RPMI7951 (cell line): ENCODE data around the gene ZNF440. TPM values are rescaled to one million over a fixed set of nuclear protein-coding genes. Genes with fewer than 3 reads are reported as not detected.
"Not testable (repeated sequence)": the region's sequence is repeated elsewhere in the genome, so short reads cannot be mapped to it uniquely, and the experiment has no call there.

Source experiments
- DNase-seq: peaks from one replicate; pipeline ENCODE4 v3.0.0-alpha.2; 2012; ENCODE audit warnings: low read depth
- total RNA-seq: library from RNA; depleted of rRNA; stranded (reverse); fragments of >200 nt; shearing (Covaris generic); gene quantifications from 2 replicates; pipeline ENCODE4 v1.2.3, GENCODE V29; 2014; rRNA removed

The ZNF440 gene
- total RNA-seq: 6.7 and 6.8 TPM in 2 replicates

DNA sequence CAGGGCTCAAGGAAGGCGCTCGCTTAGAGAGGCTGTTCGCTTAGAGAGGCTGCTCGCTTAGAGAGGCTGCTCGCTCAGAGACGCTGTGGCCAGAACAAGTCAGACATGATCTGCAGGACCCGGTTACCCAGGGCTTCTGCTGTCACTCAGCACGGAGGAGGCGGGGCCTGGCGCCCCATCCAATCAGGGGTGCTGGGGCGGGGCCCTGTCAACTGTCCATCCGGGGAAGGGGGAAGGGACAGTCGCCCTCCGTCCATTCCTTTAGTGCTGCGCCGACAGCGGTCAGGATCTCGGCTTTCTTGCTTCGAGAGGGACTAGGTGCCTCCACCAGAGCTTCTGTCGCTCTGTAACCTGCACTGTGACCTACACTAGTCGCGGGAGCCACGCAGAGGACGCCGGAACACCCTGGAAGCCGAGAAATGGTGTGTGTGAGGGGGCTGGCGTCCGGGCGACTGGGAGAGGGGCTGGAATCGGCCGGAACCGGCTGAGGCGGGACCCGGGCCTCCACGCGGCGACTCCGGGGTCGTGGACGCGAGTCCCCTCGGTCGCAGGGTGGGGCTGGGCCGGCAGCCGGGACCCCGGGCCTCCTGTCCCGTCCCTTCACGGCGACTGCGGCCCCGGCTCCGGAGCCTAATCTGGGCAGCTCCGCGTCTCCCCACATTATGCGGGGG lies at the start of gene ZNF440:
Gene ZNF440, plus strand, starts transcription at position 245 of the 671 bp plus-strand sequence. Its CDS starts 175 bp downstream, at position 420.
- DNase-seq: peak; percentile 93

- peak; percentile 94 for DNase-seq
Observed at GRCh38 chr19:11766597-11767591, 47.2 kb upstream of the ZNF440 start, which contains the start of gene ZNF441. ZNF441 (plus strand) TSS chr19:11767000; CDS start chr19:11767194, 194 bp downstream.

- DNase-seq: peak; percentile 32
Observed at GRCh38 chr19:11767633-11768133, 46.4 kb upstream of the ZNF440 start.

DNA sequence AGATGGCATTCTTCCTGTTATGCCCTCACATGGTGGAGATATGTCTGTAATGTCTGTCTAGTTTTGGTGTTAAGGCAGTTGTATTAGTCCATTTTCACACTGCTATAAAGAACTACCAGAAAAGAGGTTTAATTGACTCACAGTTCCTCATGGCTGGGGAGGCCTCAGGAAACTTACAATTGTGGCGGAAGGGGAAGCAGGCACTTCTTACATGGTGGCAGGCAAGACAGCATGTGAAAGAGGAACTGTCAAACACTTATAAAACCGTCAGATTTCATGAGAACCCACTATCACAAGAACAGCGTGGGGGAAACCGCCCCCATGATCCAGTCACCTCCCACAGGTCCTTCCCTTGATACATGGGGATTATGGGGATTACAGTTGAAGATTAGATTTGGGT lies 44.1 kb upstream of the ZNF440 start:
- no peak for DNase-seq

DNA sequence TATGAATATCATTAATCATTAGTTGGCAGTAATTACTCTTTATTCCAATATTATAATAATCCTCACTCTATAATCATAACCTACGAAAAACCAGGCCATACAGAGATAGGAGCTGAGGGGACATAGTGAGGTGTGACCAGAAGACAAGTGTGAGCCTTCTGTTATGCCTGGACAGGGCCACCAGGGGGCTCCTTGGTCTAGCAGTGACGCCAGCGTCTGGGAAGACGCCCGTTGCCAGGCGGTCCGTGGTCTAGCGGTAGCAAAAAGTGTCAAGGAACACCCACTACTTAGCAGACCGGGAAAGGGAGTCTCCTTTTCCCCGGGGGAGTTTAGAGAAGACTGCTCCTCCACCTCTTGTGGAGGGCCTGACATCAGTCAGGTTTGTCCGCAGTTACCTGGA lies 42.6 kb upstream of the ZNF440 start:
- not testable (repeated sequence) for DNase-seq

GRCh38 chr19:11776669-11777068 lies 37.4 kb upstream of the ZNF440 start:
- not testable (repeated sequence) for DNase-seq

GRCh38 chr19:11780431-11781020 lies 33.5 kb upstream of the ZNF440 start:
- no peak for DNase-seq

GRCh38 chr19:11781295-11782057 lies 32.6 kb upstream of the ZNF440 start:
- DNase-seq: no peak

GRCh38 chr19:11783767-11784166 lies 30.3 kb upstream of the ZNF440 start:
- DNase-seq: no peak

DNA sequence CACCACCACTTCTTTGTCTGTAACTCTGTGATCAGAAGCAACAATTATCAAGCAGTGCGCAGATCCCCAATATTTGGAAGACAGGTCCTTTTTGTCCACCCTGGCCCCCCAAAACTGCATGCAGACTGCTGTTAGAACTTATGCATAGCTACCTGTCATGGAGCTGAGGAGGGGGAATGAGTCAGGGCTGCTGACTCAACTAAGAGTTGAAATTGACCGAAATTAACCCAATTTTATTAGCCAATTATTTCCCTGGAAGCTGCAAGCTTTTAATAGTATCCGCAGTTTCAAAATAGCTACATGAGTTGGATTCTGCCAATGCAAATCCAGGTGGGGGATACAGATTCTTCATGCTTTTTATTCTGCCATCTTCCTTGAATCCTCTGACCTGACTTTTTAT lies 29.7 kb upstream of the ZNF440 start:
- DNase-seq: no peak

GRCh38 chr19:11787536-11787935 lies 26.5 kb upstream of the ZNF440 start:
- no peak for DNase-seq

GRCh38 chr19:11792942-11793341 lies 21.1 kb upstream of the ZNF440 start:
- no peak for DNase-seq

GRCh38 chr19:11797491-11797890 lies 16.6 kb upstream of the ZNF440 start:
- DNase-seq: peak; percentile 91

GRCh38 chr19:11798391-11799330 lies 15.4 kb upstream of the ZNF440 start, which contains the start of gene ZNF491:
ZNF491 (plus strand) TSS chr19:11798523; CDS start chr19:11805954, 7,431 bp downstream.
- peak; percentile 86 for DNase-seq

- DNase-seq: no peak
Observed at GRCh38 chr19:11806354-11807098, 7.5 kb upstream of the ZNF440 start.

GRCh38 chr19:11807099-11807380 lies 7.0 kb upstream of the ZNF440 start:
- no peak for DNase-seq

- no peak for DNase-seq
Observed at GRCh38 chr19:11813703-11814028, 407 bp upstream of the ZNF440 start.

GRCh38 chr19:11814700-11815035 lies 595 bp downstream of the ZNF440 start:
- DNase-seq: peak; percentile 41

DNA sequence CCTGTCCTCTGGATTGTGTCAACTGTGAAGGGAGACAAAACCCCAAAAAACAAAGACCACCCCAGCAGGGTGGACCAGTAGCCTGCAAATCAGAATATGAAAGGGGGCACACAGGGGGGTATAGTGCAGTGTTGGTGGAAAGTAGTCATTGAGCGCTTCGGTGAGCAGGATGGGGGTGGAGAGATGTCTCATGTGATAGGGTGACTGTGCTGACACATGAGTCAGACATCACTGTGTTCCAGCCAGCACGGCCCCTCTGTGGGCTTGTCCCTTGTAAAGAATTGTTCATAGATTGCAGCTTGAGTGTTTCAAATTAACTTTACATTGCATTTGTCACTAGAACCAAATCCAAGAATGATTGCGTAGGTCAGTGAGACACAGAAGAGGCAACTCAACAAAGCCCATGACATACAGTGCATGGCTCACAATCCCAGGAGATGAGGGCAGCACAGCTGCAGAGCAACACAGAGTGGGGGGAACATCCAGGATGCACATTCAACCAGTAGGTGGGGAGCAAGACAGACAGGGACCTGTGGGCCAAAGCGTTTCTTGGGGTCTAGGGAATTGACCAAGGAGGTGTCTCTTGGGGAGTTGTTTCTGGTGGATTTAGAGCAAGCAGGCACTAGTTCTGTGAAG lies 7.5 kb downstream of the ZNF440 start:
- DNase-seq: peak; percentile 64
